OCI-LY1 (cell line): ENCODE measurements around the gene CCDC127.
"Not testable (repeated sequence)": the region's sequence is repeated elsewhere in the genome, so short reads cannot be mapped to it uniquely, and the experiment has no call there.

Experiments
- H2AFZ ChIP-seq: fragments of 200-600 bp; sonication (generic), shearing (Covaris generic); 2 replicates; pipeline ENCODE4 v1.6.0; 2014; ENCODE audit warnings: antibody characterized with exemption, mild to moderate bottlenecking, low read length
- H3F3A ChIP-seq: fragments of 200-600 bp; sonication (generic), shearing (Covaris generic); 2 replicates; pipeline ENCODE4 v1.6.0; 2014; ENCODE audit warnings: mild to moderate bottlenecking, antibody characterized with exemption, low read length, moderate library complexity; ENCODE audit not compliant: insufficient read depth
- H3K27ac ChIP-seq: fragments of 200-600 bp; sonication (generic); 2 replicates; pipeline ENCODE4 v1.5.1; 2014; ENCODE audit warnings: low read length, mixed run types, mild to moderate bottlenecking, low read depth; ENCODE audit not compliant: poor library complexity, severe bottlenecking
- H3K27me3 ChIP-seq: fragments of 200-600 bp; sonication (generic); 2 replicates; pipeline ENCODE4 v1.6.0; 2014; ENCODE audit warnings: antibody characterized with exemption, mild to moderate bottlenecking, low read length, moderate library complexity; ENCODE audit not compliant: insufficient read depth
- H3K36me3 ChIP-seq: fragments of 200-600 bp; sonication (generic); 2 replicates; pipeline ENCODE4 v1.6.1; 2014; ENCODE audit warnings: mild to moderate bottlenecking, antibody characterized with exemption, low read length, moderate library complexity, mixed read lengths; ENCODE audit not compliant: insufficient read depth
- H3K4me1 ChIP-seq: fragments of 200-600 bp; sonication (generic); 2 replicates; pipeline ENCODE4 v1.5.1; 2014; ENCODE audit warnings: mild to moderate bottlenecking, low read length, moderate library complexity; ENCODE audit not compliant: insufficient read depth, severe bottlenecking
- H3K4me2 ChIP-seq: fragments of 200-600 bp; sonication (generic), shearing (Covaris generic); 2 replicates; pipeline ENCODE4 v1.6.1; 2014; ENCODE audit warnings: low read length
- H3K4me3 ChIP-seq: fragments of 200-600 bp; sonication (generic); 2 replicates; pipeline ENCODE4 v1.5.1; 2014; ENCODE audit warnings: low read length, low read depth, mild to moderate bottlenecking, mixed read lengths; ENCODE audit not compliant: poor library complexity, severe bottlenecking
- H3K79me2 ChIP-seq: fragments of 200-600 bp; shearing (Covaris generic); 2 replicates; pipeline ENCODE4 v1.6.1; 2016; ENCODE audit warnings: mixed run types, low read length, mixed read lengths; ENCODE audit not compliant: insufficient read depth
- H3K9ac ChIP-seq: fragments of 200-600 bp; sonication (generic), shearing (Covaris generic); 2 replicates; pipeline ENCODE4 v1.6.1; 2014; ENCODE audit warnings: mild to moderate bottlenecking, low read length, mixed read lengths
- H3K9me2 ChIP-seq: fragments of 200-600 bp; sonication (generic), shearing (Covaris generic); 2 replicates; pipeline ENCODE4 v1.6.1; 2014; ENCODE audit warnings: low read depth, mild to moderate bottlenecking, low read length, mixed read lengths
- H3K9me3 ChIP-seq: fragments of 200-600 bp; shearing (Covaris generic); 2 replicates; pipeline ENCODE4 v1.6.1; 2014; ENCODE audit warnings: low read length, mixed read lengths
- H4K20me1 ChIP-seq: fragments of 200-600 bp; sonication (generic), shearing (Covaris generic); 2 replicates; pipeline ENCODE4 v1.6.0; 2016; ENCODE audit warnings: mild to moderate bottlenecking, low read length; ENCODE audit not compliant: insufficient read depth
- EZH2 ChIP-seq: fragments of 200-600 bp; sonication (generic), shearing (Covaris generic); IDR thresholded peaks from 2 replicates; pipeline ENCODE4 v1.8.0; 2017; ENCODE audit warnings: borderline replicate concordance, mixed run types, mild to moderate bottlenecking, antibody characterized with exemption, low read length, moderate library complexity, mixed read lengths
- TF ChIP-seq, protein P1 (sequence below): fragments of 200-600 bp; sonication (generic), shearing (Covaris generic); IDR thresholded peaks from 2 replicates; pipeline ENCODE4 v1.5.1; 2017; ENCODE audit warnings: mild to moderate bottlenecking, antibody characterized with exemption, low read length, moderate library complexity, mixed read lengths

Gene CCDC127

GRCh38 chr5:166441-167372 is 51.2 kb downstream of the CCDC127 start:
- 0 out of 2 replicates have a peak, but pooled peaks cover 2% of the 10 kb centered on the region for H3K27me3 ChIP-seq

DNA sequence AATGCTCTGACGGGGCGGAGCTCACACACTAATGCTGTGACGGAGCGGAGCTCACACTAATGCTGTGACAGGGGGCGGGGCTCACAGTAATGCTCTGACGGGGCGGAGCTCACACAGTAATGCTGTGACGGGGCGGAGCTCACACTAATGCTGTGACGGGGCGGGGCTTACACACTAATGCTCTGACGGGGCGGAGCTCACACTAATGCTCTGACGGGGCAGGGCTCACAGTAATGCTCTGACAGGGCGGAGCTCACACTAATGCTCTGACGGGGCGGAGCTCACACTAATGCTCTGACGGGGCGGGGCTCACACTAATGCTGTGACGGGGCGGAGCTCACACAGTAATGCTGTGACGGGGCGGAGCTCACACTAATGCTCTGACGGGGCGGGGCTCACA is 53.2 kb downstream of the CCDC127 start:
- H3K9me3 ChIP-seq, H3K4me3 ChIP-seq: not testable (repeated sequence)

More at GRCh38 chr5:166441-167372, 51.2 kb downstream of the CCDC127 start:
- Histone ChIP-seq H3K4me2 (no peak overlapping the region), H3K9me2 (no peaks in the 10 kb centered on the region), H2AFZ (no peak overlapping the region), H3K79me2 (no peaks in the 10 kb centered on the region), H3K36me3 (no peaks in the 10 kb centered on the region), H3K4me1 (no peaks in the 10 kb centered on the region), H3K9me3 (no peaks in the 10 kb centered on the region), H4K20me1 (no peaks in the 10 kb centered on the region), H3F3A (no peaks in the 10 kb centered on the region), H3K9ac (no peak overlapping the region), H3K27ac (no peak overlapping the region), H3K4me3 (no peak overlapping the region)
- no peak for TF ChIP-seq EZH2
- TF ChIP-seq, protein P1, sequence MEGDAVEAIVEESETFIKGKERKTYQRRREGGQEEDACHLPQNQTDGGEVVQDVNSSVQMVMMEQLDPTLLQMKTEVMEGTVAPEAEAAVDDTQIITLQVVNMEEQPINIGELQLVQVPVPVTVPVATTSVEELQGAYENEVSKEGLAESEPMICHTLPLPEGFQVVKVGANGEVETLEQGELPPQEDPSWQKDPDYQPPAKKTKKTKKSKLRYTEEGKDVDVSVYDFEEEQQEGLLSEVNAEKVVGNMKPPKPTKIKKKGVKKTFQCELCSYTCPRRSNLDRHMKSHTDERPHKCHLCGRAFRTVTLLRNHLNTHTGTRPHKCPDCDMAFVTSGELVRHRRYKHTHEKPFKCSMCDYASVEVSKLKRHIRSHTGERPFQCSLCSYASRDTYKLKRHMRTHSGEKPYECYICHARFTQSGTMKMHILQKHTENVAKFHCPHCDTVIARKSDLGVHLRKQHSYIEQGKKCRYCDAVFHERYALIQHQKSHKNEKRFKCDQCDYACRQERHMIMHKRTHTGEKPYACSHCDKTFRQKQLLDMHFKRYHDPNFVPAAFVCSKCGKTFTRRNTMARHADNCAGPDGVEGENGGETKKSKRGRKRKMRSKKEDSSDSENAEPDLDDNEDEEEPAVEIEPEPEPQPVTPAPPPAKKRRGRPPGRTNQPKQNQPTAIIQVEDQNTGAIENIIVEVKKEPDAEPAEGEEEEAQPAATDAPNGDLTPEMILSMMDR: no peak

DNA sequence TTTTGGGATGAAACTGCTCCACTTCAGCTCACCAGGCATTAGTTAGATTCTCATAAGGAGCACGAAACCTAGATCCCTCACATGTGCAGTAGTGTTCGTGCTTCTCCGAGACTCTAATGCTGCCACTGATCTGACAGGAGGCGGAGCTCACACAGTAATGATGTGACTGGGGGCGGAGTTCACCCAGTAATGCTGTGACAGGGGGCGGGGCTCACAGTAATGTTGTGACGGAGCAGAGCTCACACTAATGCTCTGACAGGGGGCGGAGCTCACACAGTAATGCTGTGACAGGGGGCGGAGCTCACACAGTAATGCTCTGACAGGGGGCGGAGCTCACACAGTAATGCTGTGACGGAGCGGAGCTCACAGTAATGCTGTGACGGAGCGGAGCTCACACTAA is 53.7 kb downstream of the CCDC127 start:
- no peak overlapping the region for H3K27ac ChIP-seq
- H3K9me3 ChIP-seq: no peaks in the 10 kb centered on the region
- H3K4me3 ChIP-seq: no peak overlapping the region
- no peaks in the 10 kb centered on the region for H4K20me1 ChIP-seq
- H3K79me2 ChIP-seq: no peaks in the 10 kb centered on the region
- H3K9ac ChIP-seq: no peak overlapping the region
- H3K36me3 ChIP-seq: no peaks in the 10 kb centered on the region
- H3K27me3 ChIP-seq: peaks cover 4% of the 10 kb centered on the region; the same call in 1 of the 2 replicates
- no peaks in the 10 kb centered on the region for H3K4me1 ChIP-seq
- TF ChIP-seq EZH2: no peak
- TF ChIP-seq, protein P1: no peak
- H3K4me2 ChIP-seq: no peak overlapping the region
- no peaks in the 10 kb centered on the region for H3F3A ChIP-seq
- H2AFZ ChIP-seq: no peak overlapping the region
- H3K9me2 ChIP-seq: no peaks in the 10 kb centered on the region

More for the DNA sequence above, 53.2 kb downstream of the CCDC127 start:
- H3K36me3 ChIP-seq, H4K20me1 ChIP-seq, H3K9me2 ChIP-seq, H3K27me3 ChIP-seq, H3K4me1 ChIP-seq, H3K9ac ChIP-seq, H2AFZ ChIP-seq, H3K27ac ChIP-seq, H3K79me2 ChIP-seq, H3K4me2 ChIP-seq, H3F3A ChIP-seq: not testable (repeated sequence)

DNA sequence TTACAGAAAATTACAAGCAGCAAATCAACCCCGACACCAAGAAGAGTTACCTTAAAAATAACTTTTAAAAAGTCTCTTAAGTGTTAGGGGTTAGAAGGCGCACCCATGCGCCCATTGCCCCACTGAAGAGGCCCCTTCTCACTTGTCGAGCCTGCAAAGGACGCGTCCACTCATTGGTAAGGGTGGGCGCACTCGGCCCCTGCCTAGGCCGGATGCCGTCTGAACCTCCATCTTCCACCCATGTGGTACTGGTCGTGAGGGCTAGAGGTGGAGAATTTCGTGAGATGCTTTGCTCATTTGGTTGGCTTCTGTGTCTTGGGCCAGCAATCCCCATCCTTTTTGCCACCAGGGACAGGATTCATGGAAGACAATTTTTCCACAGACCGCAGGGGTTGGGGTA is 54.1 kb downstream of the CCDC127 start:
- no peaks in the 10 kb centered on the region for H3K9me3 ChIP-seq
- no peak for TF ChIP-seq EZH2
- TF ChIP-seq, protein P1: no peak
- no peaks in the 10 kb centered on the region for H3K36me3 ChIP-seq

More for the DNA sequence above, 54.1 kb downstream of the CCDC127 start:
- peaks cover 4% of the 10 kb centered on the region; the same call in 1 of the 2 replicates for H3K27me3 ChIP-seq
- no peak overlapping the region for H3K9ac ChIP-seq
- H2AFZ ChIP-seq: no peak overlapping the region
- H3K4me1 ChIP-seq: no peaks in the 10 kb centered on the region
- H3K79me2 ChIP-seq: no peaks in the 10 kb centered on the region
- no peak overlapping the region for H3K4me3 ChIP-seq
- no peaks in the 10 kb centered on the region for H3F3A ChIP-seq
- H3K27ac ChIP-seq: no peak overlapping the region
- H3K4me2 ChIP-seq: no peak overlapping the region
- no peaks in the 10 kb centered on the region for H4K20me1 ChIP-seq
- no peaks in the 10 kb centered on the region for H3K9me2 ChIP-seq
